Right atrium auricular region (tissue), 2 donors: ENCODE data around the gene CHIT1. TPM values are rescaled to one million over a fixed set of nuclear protein-coding genes. Genes with fewer than 3 reads are reported as not detected.
A peak's percentile ranks its signal among the peaks of the same experiment; 100 is the strongest.

Experiments used
- DNase-seq: peaks from one replicate; pipeline ENCODE4 v3.0.0-alpha.2; 2019; ENCODE audit warnings: low spot score
- H3K27ac ChIP-seq, 2 donors: fragments of 200-600 bp; sonication (generic); 1 replicate in 1 of 2; 2 replicates in 1 of 2; pipeline ENCODE4 v1.5.1; 2016 to 2019
- H3K27me3 ChIP-seq, 2 donors: fragments of 200-600 bp; sonication (generic); one replicate each; pipeline versions ENCODE4 v1.5.1 to v1.6.0; 2017 to 2019
- H3K36me3 ChIP-seq: fragments of 200-600 bp; sonication (generic); one replicate; pipeline ENCODE4 v1.5.1; 2016
- H3K4me1 ChIP-seq, 2 donors: fragments of 200-600 bp; sonication (generic); one replicate each; pipeline versions ENCODE4 v1.5.1 to v1.6.0; 2017 to 2019
- H3K4me3 ChIP-seq, 2 donors: fragments of 200-600 bp; sonication (generic); 1 replicate in 1 of 2; 2 replicates in 1 of 2; pipeline ENCODE4 v1.5.1; 2017 to 2019; ENCODE audit warnings: mild to moderate bottlenecking in 1 of 2, moderate library complexity in 1 of 2
- H3K9me3 ChIP-seq, 2 donors: fragments of 200-600 bp; sonication (generic); one replicate each; pipeline ENCODE4 v1.5.1; 2019
- CTCF ChIP-seq, 2 donors: fragments of 200-600 bp; sonication (generic); IDR thresholded peaks; one replicate each; pipeline ENCODE4 v1.5.1; 2019; ENCODE audit warnings: antibody characterized with exemption in 2 of 2
- total RNA-seq, 2 donors: library from RNA; depleted of rRNA; stranded (reverse); fragments of >200 nt; gene quantifications; one replicate each; pipeline ENCODE4 v1.1.0, GENCODE V29; 2016

Gene CHIT1
- total RNA-seq, 2 donors from 2014 or later = not detected

- H3K4me1 ChIP-seq = peaks cover 0 to 79% of the 10 kb centered on the region in 2 donors
- TF ChIP-seq CTCF (IDR thresholded peaks at IDR 0.05) = no peak
- H3K4me3 ChIP-seq = no peak overlapping the region
- no peaks in the 10 kb centered on the region for H3K27me3 ChIP-seq
- H3K36me3 ChIP-seq = no peaks in the 10 kb centered on the region
- DNase-seq = no peak
- peak overlapping the region; percentile 92 to 99 for H3K27ac ChIP-seq
- H3K9me3 ChIP-seq = no peaks in the 10 kb centered on the region
These were observed 46.3 kb upstream of the CHIT1 start for GRCh38 chr1:203275656-203276272.

DNA sequence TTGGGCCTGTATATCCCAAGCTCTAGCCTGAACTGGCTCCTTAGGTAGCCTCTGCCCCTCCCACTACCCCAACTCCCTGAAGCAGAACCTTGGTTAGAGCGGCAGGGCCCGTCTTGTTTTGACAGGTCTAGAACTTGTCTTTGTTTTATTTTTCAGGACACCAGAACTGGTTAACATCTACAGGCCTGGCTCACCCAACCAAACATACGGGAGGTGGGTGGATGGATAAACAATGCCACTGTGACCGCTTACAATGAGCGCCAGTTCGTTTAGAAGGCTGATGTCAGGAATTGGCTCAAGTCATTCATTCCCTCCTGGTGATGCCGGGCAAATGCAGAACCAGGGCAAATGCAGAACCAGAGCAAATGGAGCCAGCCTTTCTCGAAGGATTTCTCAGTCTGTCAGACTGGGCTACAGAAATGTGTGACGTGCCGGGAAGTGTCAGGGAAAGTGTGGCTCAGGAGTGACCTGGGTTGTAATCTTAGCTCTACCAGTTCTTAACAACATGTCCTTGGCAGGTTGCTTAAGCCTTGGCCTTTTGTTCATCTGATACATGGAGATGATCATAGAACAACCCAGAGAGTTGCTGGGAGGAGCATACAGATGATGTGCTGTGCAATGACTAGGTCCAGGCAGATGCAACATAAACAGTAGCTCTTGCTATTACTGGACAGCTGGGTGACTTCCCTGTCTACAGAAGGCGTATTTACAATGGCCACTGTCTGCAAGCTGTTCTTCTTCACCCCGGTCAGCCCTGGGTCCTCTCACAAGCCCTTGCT is 45.3 kb upstream of the CHIT1 start:
- peak overlapping the region; percentile 92 to 99 for H3K27ac ChIP-seq
- H3K4me1 ChIP-seq = peaks cover 0 to 75% of the 10 kb centered on the region in 2 donors
- peak; percentile 94 for DNase-seq
- H3K36me3 ChIP-seq = no peaks in the 10 kb centered on the region
- TF ChIP-seq CTCF (IDR thresholded peaks at IDR 0.05) = no peak
- H3K27me3 ChIP-seq = no peaks in the 10 kb centered on the region
- H3K4me3 ChIP-seq = no peak overlapping the region
- H3K9me3 ChIP-seq = no peaks in the 10 kb centered on the region

DNA sequence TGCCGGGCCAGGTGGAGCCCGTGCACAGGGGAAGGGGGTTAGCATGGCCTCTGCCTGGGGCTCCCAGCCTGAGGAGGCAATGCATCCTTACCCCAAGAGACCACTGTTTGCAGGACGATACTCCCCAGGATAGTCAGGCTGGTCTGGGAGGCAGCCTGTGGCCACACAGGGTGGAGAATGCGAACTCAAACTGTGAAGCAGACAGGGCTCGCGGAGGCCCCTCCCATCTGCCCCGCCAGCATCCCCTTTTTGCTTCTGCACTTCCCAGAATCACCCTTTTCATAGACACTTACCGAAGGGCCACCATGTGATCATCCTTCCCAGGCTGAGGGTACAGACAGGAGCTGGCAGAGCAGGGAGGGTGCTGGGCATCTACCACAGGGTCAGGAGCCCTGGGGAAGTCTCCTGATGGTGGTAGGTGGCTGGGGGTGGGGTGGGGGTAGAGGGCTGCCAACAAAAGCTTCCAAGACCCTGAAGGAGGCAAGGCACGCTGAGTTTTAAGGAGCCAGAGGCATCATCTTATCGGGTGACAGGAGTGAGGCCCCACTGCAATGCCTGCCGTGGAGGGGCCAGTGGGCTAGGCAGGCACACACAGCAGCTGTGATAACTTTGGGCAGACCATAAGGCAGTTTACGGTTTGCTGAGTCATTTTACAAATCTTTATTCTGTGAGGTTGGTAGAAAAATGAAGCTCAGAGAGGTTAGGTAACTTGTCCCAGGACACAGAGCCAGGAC is 44.6 kb upstream of the CHIT1 start:
- peak; percentile 81 for DNase-seq
- H3K27me3 ChIP-seq = no peaks in the 10 kb centered on the region
- H3K4me3 ChIP-seq = peak overlapping the region in 1 of 2 donors; percentile 39
- no peak for TF ChIP-seq CTCF (IDR thresholded peaks at IDR 0.05)
- no peaks in the 10 kb centered on the region for H3K9me3 ChIP-seq
- H3K27ac ChIP-seq = peak overlapping the region; percentile 92 to 99
- peaks cover 0 to 68% of the 10 kb centered on the region in 2 donors for H3K4me1 ChIP-seq
- no peaks in the 10 kb centered on the region for H3K36me3 ChIP-seq

GRCh38 chr1:203273206-203273868 is 43.9 kb upstream of the CHIT1 start:
- TF ChIP-seq CTCF (IDR thresholded peaks at IDR 0.05) = peak; percentile 97 to 99
- Histone ChIP-seq H3K27me3 (no peaks in the 10 kb centered on the region), H3K36me3 (no peaks in the 10 kb centered on the region), H3K4me3 (peak overlapping the region in 1 of 2 donors; percentile 39), H3K27ac (peak overlapping the region; percentile 92 to 99), H3K4me1 (peaks cover 0 to 67% of the 10 kb centered on the region in 2 donors), H3K9me3 (no peaks in the 10 kb centered on the region)
- DNase-seq = peak; percentile 96

GRCh38 chr1:203272633-203273205 is 43.2 kb upstream of the CHIT1 start:
- H3K36me3 ChIP-seq = no peaks in the 10 kb centered on the region
- H3K27ac ChIP-seq = peak overlapping the region; percentile 92 to 99
- H3K4me3 ChIP-seq = peak overlapping the region in 1 of 2 donors; percentile 39
- H3K27me3 ChIP-seq = no peaks in the 10 kb centered on the region
- H3K4me1 ChIP-seq = peaks cover 0 to 65% of the 10 kb centered on the region in 2 donors
- no peaks in the 10 kb centered on the region for H3K9me3 ChIP-seq
- no peak for TF ChIP-seq CTCF (IDR thresholded peaks at IDR 0.05)
- no peak for DNase-seq
